Measurements from ENCODE around the gene NT5DC3.

Gene NT5DC3

DNA sequence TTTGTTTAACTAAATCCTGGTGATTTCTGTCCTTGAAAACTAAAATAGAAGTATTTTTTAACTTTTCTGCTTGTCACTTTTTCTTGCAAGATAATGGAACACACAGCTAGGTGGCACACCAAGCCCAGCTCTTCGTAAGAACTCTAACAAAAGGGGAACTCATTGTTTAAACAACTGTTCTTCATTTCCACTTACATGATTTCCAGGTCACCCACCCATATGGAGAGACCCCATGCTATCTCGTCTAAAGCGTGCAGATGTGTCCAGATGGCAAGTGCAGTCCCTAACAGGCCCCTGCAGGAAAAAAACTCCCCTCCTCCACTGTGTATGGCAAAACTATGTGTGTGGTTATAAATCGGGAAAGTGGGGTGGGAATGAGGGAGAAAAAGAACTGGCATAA is 43.3 kb upstream of the NT5DC3 start:
- Histone ChIP-seq H3K9ac (ENCODE audit: low read length) (no peak overlapping the region), H3K4me1 (ENCODE audit: low read length) (peaks cover 42% of the 10 kb centered on the region)
- DNase-seq, result peak; percentile 77

DNA sequence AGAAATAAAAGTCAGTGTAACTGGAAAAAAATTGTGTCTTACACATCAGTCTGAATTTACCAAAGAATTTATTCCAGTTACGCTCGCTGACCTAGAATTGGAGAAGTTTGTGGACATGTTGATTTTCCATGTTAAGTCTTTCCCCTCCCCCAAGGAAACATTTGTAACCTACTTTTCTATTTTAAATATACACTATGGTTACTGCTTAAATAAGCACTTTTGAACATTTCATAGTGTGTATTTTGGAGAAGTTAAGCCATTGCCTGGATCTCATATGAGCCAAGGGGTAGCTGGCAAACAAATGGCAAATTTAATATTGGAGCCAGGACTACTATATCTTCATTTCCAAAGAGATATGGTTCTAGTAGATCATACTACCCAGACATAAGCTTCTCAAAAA is 42.9 kb upstream of the NT5DC3 start:
- DNase-seq, result no peak
- Histone ChIP-seq H3K36me3 (replicated peaks; ENCODE audit: insufficient read depth, low read length) (no peaks in the 10 kb centered on the region), H3K9me3 (replicated peaks; ENCODE audit: insufficient read depth, low read length) (no peaks in the 10 kb centered on the region), H3K27ac (ENCODE audit: low read length) (no peak overlapping the region), H3F3A (ENCODE audit: insufficient read depth, low read length) (peaks cover 8% of the 10 kb centered on the region; the same call in 1 of the 2 replicates), H3K4me2 (ENCODE audit: low read depth, low read length) (no peak overlapping the region), H3K4me1 (ENCODE audit: low read length) (peaks cover 44% of the 10 kb centered on the region), H4K20me1 (ENCODE audit: insufficient read depth, low read length) (no peaks in the 10 kb centered on the region), H2AFZ (ENCODE audit: low read length) (no peak overlapping the region), H3K79me2 (ENCODE audit: low read length) (no peaks in the 10 kb centered on the region), H3K4me3 (ENCODE audit: low read length) (no peak overlapping the region), H3K9me2 (replicated peaks; ENCODE audit: insufficient read depth, low read length) (no peaks in the 10 kb centered on the region), H3K9ac (ENCODE audit: low read length) (no peak overlapping the region), H3K27me3 (replicated peaks; ENCODE audit: insufficient read depth, low read length) (no peaks in the 10 kb centered on the region)
- TF ChIP-seq EZH2phosphoT487 (IDR thresholded peaks at IDR 0.05; ENCODE audit: low read length), result no peak
- no peak for TF ChIP-seq EZH2 (optimal IDR thresholded peaks at IDR 0.05; ENCODE audit: low read depth, low read length)
- TF ChIP-seq, protein P1, sequence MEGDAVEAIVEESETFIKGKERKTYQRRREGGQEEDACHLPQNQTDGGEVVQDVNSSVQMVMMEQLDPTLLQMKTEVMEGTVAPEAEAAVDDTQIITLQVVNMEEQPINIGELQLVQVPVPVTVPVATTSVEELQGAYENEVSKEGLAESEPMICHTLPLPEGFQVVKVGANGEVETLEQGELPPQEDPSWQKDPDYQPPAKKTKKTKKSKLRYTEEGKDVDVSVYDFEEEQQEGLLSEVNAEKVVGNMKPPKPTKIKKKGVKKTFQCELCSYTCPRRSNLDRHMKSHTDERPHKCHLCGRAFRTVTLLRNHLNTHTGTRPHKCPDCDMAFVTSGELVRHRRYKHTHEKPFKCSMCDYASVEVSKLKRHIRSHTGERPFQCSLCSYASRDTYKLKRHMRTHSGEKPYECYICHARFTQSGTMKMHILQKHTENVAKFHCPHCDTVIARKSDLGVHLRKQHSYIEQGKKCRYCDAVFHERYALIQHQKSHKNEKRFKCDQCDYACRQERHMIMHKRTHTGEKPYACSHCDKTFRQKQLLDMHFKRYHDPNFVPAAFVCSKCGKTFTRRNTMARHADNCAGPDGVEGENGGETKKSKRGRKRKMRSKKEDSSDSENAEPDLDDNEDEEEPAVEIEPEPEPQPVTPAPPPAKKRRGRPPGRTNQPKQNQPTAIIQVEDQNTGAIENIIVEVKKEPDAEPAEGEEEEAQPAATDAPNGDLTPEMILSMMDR (IDR thresholded peaks at IDR 0.05; ENCODE audit: low read length), result no peak

More for the DNA sequence above, 43.3 kb upstream of the NT5DC3 start:
- H3K27me3 ChIP-seq (replicated peaks; ENCODE audit: insufficient read depth, low read length), result no peaks in the 10 kb centered on the region
- H2AFZ ChIP-seq (ENCODE audit: low read length), result no peak overlapping the region
- no peak overlapping the region for H3K4me3 ChIP-seq (ENCODE audit: low read length)
- H3K9me3 ChIP-seq (replicated peaks; ENCODE audit: insufficient read depth, low read length), result no peaks in the 10 kb centered on the region
- peak overlapping the region; percentile 4; the same call in 1 of the 2 replicates for H3K4me2 ChIP-seq (ENCODE audit: low read depth, low read length)
- no peaks in the 10 kb centered on the region for H3K9me2 ChIP-seq (replicated peaks; ENCODE audit: insufficient read depth, low read length)
- H4K20me1 ChIP-seq (ENCODE audit: insufficient read depth, low read length), result no peaks in the 10 kb centered on the region
- H3K36me3 ChIP-seq (replicated peaks; ENCODE audit: insufficient read depth, low read length), result no peaks in the 10 kb centered on the region
- peaks cover 8% of the 10 kb centered on the region; the same call in 1 of the 2 replicates for H3F3A ChIP-seq (ENCODE audit: insufficient read depth, low read length)
- H3K79me2 ChIP-seq (ENCODE audit: low read length), result no peaks in the 10 kb centered on the region
- no peak overlapping the region for H3K27ac ChIP-seq (ENCODE audit: low read length)
- TF ChIP-seq EZH2 (optimal IDR thresholded peaks at IDR 0.05; ENCODE audit: low read depth, low read length), result no peak
- TF ChIP-seq, protein P1 (IDR thresholded peaks at IDR 0.05; ENCODE audit: low read length), result peak; percentile 72

DNA sequence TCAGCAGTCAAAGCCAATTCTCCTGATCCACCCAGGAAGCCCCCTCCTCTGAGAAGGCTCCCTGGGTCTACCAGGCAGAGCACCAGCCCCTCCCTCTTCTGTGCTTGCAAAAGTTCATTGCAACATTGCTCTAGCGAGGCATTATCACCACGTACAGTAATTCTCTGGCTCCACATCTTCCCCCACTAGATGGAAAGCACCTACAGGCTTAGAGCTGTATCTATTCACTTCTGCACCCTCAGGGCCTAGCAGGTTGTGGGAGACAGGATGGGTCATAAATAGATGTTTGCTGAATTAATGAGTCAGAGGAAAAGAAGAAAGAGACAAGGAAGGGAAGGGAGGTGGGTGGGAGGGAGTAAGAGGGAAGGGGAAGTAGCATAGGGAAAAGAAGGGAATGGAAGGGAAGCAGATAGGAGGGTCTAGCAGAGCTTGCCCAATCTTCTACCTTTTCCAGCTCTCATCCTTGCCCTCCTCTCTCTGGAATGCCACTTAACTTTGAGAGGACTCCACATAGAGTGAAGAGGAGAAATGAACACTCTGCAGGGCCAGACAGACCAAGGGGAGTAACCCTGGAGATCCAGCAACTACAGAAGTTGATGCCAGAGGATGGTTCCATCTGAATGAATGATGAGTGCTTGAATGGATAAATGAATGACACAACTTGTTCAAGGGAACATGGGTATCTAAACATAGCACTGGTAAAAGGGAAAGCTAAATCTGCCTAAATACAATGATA is 42.0 kb upstream of the NT5DC3 start:
- H3K4me1 ChIP-seq (ENCODE audit: low read length), result peaks cover 53% of the 10 kb centered on the region
- no peaks in the 10 kb centered on the region for H3K36me3 ChIP-seq (replicated peaks; ENCODE audit: insufficient read depth, low read length)
- H3K9me2 ChIP-seq (replicated peaks; ENCODE audit: insufficient read depth, low read length), result no peaks in the 10 kb centered on the region
- no peak overlapping the region for H3K4me3 ChIP-seq (ENCODE audit: low read length)
- no peaks in the 10 kb centered on the region for H3K79me2 ChIP-seq (ENCODE audit: low read length)
- no peaks in the 10 kb centered on the region for H3K9me3 ChIP-seq (replicated peaks; ENCODE audit: insufficient read depth, low read length)
- peaks cover 8% of the 10 kb centered on the region; the same call in 1 of the 2 replicates for H3F3A ChIP-seq (ENCODE audit: insufficient read depth, low read length)
- no peak overlapping the region for H3K9ac ChIP-seq (ENCODE audit: low read length)
- no peaks in the 10 kb centered on the region for H3K27me3 ChIP-seq (replicated peaks; ENCODE audit: insufficient read depth, low read length)
- no peak overlapping the region for H3K4me2 ChIP-seq (ENCODE audit: low read depth, low read length)
- H2AFZ ChIP-seq (ENCODE audit: low read length), result no peak overlapping the region; the same call in 1 of the 2 replicates
- TF ChIP-seq EZH2 (optimal IDR thresholded peaks at IDR 0.05; ENCODE audit: low read depth, low read length) (no peak), EZH2phosphoT487 (IDR thresholded peaks at IDR 0.05; ENCODE audit: low read length) (no peak)
- TF ChIP-seq, protein P1 (IDR thresholded peaks at IDR 0.05; ENCODE audit: low read length), result no peak
- DNase-seq, result peak; percentile 25
- no peak overlapping the region for H3K27ac ChIP-seq (ENCODE audit: low read length)
- no peaks in the 10 kb centered on the region for H4K20me1 ChIP-seq (ENCODE audit: insufficient read depth, low read length)

All from MM.1S (cell line).